Common myeloid progenitor, CD34-positive (primary cell): ENCODE measurements around the gene C10orf67.
A peak's percentile ranks its signal among the peaks of the same experiment; 100 is the strongest.

Experiments used
- CTCF ChIA-PET: fragments of 350-600 bp; sonication (Branson Sonifier 250); formaldehyde crosslinking; loops from one replicate; lab custom pipeline; 2021; ENCODE audit warnings: antibody characterized with exemption; lab: Charles Lee
- POLR2A ChIA-PET: fragments of 350-600 bp; sonication (Branson Sonifier 250); formaldehyde crosslinking; loops from one replicate; lab custom pipeline; 2021; ENCODE audit warnings: antibody characterized with exemption; lab: Charles Lee
- DNase-seq, 3 donors: peaks; one replicate each; pipeline versions ENCODE4 v3.0.0 to v3.0.0-alpha.2; 2013
- H3K27ac ChIP-seq, 2 experiments: 1 replicate in 1 of 2; 2 replicates in 1 of 2; pipeline ENCODE4 v1.7.0; 2013; ENCODE audit warnings: inconsistent platforms in 2 of 2, low read length in 2 of 2, mild to moderate bottlenecking in 2 of 2, low read depth in 1 of 2, moderate library complexity in 1 of 2; ENCODE audit not compliant: severe bottlenecking in 2 of 2, insufficient read depth in 1 of 2, poor library complexity in 1 of 2
- H3K27me3 ChIP-seq, 5 experiments: replicated peaks in 2 of 5; 1 replicate in 3 of 5; 2 replicates in 2 of 5; pipeline versions ENCODE4 v1.6.1 to v1.7.0; 2013; ENCODE audit warnings: low read length in 4 of 5, mild to moderate bottlenecking in 2 of 5, moderate library complexity in 2 of 5, inconsistent platforms in 1 of 5; ENCODE audit not compliant: insufficient read depth in 5 of 5, control insufficient read depth in 4 of 5
- H3K36me3 ChIP-seq, 4 experiments: 1 replicate in 2 of 4; 2 replicates in 2 of 4; pipeline versions ENCODE4 v1.6.1 to v1.7.0; 2013; ENCODE audit warnings: low read length in 3 of 4, control low read depth in 1 of 4, mild to moderate bottlenecking in 1 of 4; ENCODE audit not compliant: control insufficient read depth in 4 of 4, insufficient read depth in 4 of 4
- H3K4me1 ChIP-seq, 4 experiments: 1 replicate in 3 of 4; 2 replicates in 1 of 4; pipeline versions ENCODE4 v1.6.1 to v1.7.1; 2013; ENCODE audit warnings: low read length in 3 of 4, mild to moderate bottlenecking in 3 of 4, control low read depth in 1 of 4, inconsistent platforms in 1 of 4, moderate library complexity in 1 of 4; ENCODE audit not compliant: control insufficient read depth in 4 of 4, insufficient read depth in 4 of 4; ENCODE audit errors: control extremely low read depth in 1 of 4
- H3K4me3 ChIP-seq, 7 experiments: 1 replicate in 4 of 7; 2 replicates in 3 of 7; pipeline versions ENCODE4 v1.5.1 to v1.7.0; 2013; ENCODE audit warnings: mild to moderate bottlenecking in 7 of 7, low read length in 6 of 7, moderate library complexity in 6 of 7, inconsistent platforms in 2 of 7, low read depth in 2 of 7, control low read depth in 1 of 7; ENCODE audit not compliant: insufficient read depth in 4 of 7, control insufficient read depth in 1 of 7; ENCODE audit errors: extremely low read depth in 1 of 7
- H3K9me3 ChIP-seq, 5 experiments: 1 replicate in 4 of 5; 2 replicates in 1 of 5; pipeline versions ENCODE4 v1.6.1 to v1.7.1; 2013; ENCODE audit warnings: low read length in 4 of 5, mild to moderate bottlenecking in 2 of 5, inconsistent platforms in 1 of 5, low read depth in 1 of 5, moderate library complexity in 1 of 5; ENCODE audit not compliant: control insufficient read depth in 4 of 5, insufficient read depth in 2 of 5; ENCODE audit errors: control extremely low read depth in 1 of 5
- WGBS: methylation state at CpG from one replicate; pipeline ENCODE4 v1.1.5; 2013; ENCODE audit not compliant: insufficient coverage; 5-methylcytosine and 5-hydroxymethylcytosine counted together

The C10orf67 gene

GRCh38 chr10:23191764-23192711 is 152.6 kb downstream of the C10orf67 start, which contains the start of gene PTF1A:
Gene PTF1A, plus strand, starts transcription at chr10:23192312. Its CDS starts 219 bp downstream, at chr10:23192531.
- Histone ChIP-seq H3K36me3 (no peaks in the 10 kb centered on the region), H3K4me1 (peaks cover 0 to 25% (median 13%) of the 10 kb centered on the region in 4 experiments), H3K27ac (no peak within 1 kb of the TSS), H3K4me3 (peak within 1 kb of the TSS in 4 of 7 experiments; percentile 23 to 36 (median 28)), H3K27me3 (peaks cover 17 to 98% (median 53%) of the 10 kb centered on the region in 5 experiments), H3K9me3 (no peaks in the 10 kb centered on the region)
- peak in 1 of 3 donors; percentile 13 for DNase-seq
- WGBS: 2% methylated on average over 78 of the region's 107 CpGs
- CTCF ChIA-PET: interaction anchor here (1.7 kb wide), 1 partner anchor 34 kb away, joined by 4 read pairs; no protein-coding TSS in a partner anchor
- POLR2A ChIA-PET: no interaction called here

- no peak overlapping the region for H3K4me3 ChIP-seq
- DNase-seq: peak in 1 of 3 donors; percentile 13
- H3K27ac ChIP-seq: no peak overlapping the region
- CTCF ChIA-PET: interaction anchor here (1.7 kb wide), 1 partner anchor 33 kb away, joined by 4 read pairs; no protein-coding TSS in a partner anchor
- H3K36me3 ChIP-seq: no peaks in the 10 kb centered on the region
- WGBS: 2% methylated on average over 34 of the region's 36 CpGs
- POLR2A ChIA-PET: no interaction called here
- H3K4me1 ChIP-seq: peaks cover 0 to 25% (median 13%) of the 10 kb centered on the region in 4 experiments
- peaks cover 25 to 98% (median 52%) of the 10 kb centered on the region in 5 experiments for H3K27me3 ChIP-seq
- H3K9me3 ChIP-seq: no peaks in the 10 kb centered on the region
Observed at GRCh38 chr10:23190872-23191763, 153.5 kb downstream of the C10orf67 start.

DNA sequence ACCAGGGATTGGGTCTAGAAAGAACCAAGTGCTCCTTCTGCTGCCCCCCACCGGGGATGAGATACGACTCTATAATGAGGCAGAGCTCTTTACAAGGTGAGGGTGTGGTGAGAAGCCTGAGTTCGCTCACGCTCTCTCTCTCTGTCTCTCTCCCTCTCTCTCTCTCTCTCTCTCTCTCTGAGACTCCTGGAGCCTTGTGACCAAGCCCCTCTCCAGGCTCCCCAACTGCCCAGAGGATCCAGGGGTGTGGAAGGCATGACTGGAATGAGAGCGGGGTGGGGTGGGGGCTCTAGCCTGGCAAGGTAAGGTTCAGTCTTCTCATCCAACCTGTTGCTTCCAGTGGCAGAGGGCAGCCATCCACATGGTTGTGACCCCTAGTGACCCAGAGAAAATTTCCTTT is 155.6 kb downstream of the C10orf67 start:
- CTCF ChIA-PET: interaction anchor here (2.4 kb wide), 1 partner anchor 31 kb away, joined by 9 read pairs; no protein-coding TSS in a partner anchor
- H3K27me3 ChIP-seq: peaks cover 22 to 91% (median 32%) of the 10 kb centered on the region in 5 experiments
- no peaks in the 10 kb centered on the region for H3K36me3 ChIP-seq
- H3K9me3 ChIP-seq: no peaks in the 10 kb centered on the region
- POLR2A ChIA-PET: no interaction called here
- H3K4me1 ChIP-seq: peaks cover 0 to 20% (median 10%) of the 10 kb centered on the region in 4 experiments
- no peak overlapping the region for H3K4me3 ChIP-seq
- H3K27ac ChIP-seq: no peak overlapping the region
- WGBS: 40% methylated on average over 1 of the region's 5 CpGs
- no peak for DNase-seq

GRCh38 chr10:23187155-23187554 is 157.4 kb downstream of the C10orf67 start:
- no peaks in the 10 kb centered on the region for H3K9me3 ChIP-seq
- peaks cover 20 to 88% (median 30%) of the 10 kb centered on the region in 5 experiments for H3K27me3 ChIP-seq
- no CpG with 5 or more reads among the region's 1 CpG for WGBS
- H3K36me3 ChIP-seq: no peaks in the 10 kb centered on the region
- ChIA-PET POLR2A (no interaction called here), CTCF (interaction anchor here (2.4 kb wide), 1 partner anchor 29 kb away, joined by 9 read pairs; no protein-coding TSS in a partner anchor)
- H3K27ac ChIP-seq: no peak overlapping the region
- H3K4me3 ChIP-seq: no peak overlapping the region
- no peak for DNase-seq
- peaks cover 0 to 8% (median 3%) of the 10 kb centered on the region in 4 experiments for H3K4me1 ChIP-seq

GRCh38 chr10:23186697-23187096 is 157.9 kb downstream of the C10orf67 start:
- CTCF ChIA-PET: interaction anchor here (2.4 kb wide), 1 partner anchor 29 kb away, joined by 9 read pairs; no protein-coding TSS in a partner anchor
- H3K4me1 ChIP-seq: peaks cover 0 to 4% (median under 1%) of the 10 kb centered on the region in 4 experiments
- H3K36me3 ChIP-seq: no peaks in the 10 kb centered on the region
- 38% methylated on average over 5 of the region's 5 CpGs for WGBS
- H3K4me3 ChIP-seq: no peak overlapping the region
- H3K27ac ChIP-seq: no peak overlapping the region
- DNase-seq: no peak
- H3K27me3 ChIP-seq: peaks cover 22 to 87% (median 30%) of the 10 kb centered on the region in 5 experiments
- POLR2A ChIA-PET: interaction anchor here (0.6 kb wide), 1 partner anchor 1734 kb away, joined by 3 read pairs; no protein-coding TSS in a partner anchor
- no peaks in the 10 kb centered on the region for H3K9me3 ChIP-seq

DNA sequence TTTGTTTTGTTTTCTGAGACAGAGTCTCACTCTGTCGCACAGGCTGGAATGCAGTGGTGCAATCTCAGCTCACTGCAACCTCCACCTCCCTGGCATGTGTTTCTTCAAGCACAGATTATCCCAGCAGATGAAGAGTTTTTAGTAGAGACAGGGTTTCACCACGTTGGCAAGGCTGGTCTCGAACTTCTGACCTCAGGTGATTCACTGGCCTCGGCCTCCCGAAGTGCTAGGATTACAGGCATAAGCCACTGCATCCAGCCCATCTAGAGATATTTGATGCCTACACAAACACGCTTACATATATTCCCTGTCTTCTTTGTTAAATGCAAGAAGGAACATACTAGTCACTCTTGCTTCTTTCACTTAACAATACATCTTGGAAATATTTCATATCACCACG is 158.4 kb downstream of the C10orf67 start:
- CTCF ChIA-PET: interaction anchor here (1.3 kb wide), 1 partner anchor 29 kb away, joined by 3 read pairs; no protein-coding TSS in a partner anchor

More for the DNA sequence above, 158.4 kb downstream of the C10orf67 start:
- no peaks in the 10 kb centered on the region for H3K36me3 ChIP-seq
- no peak for DNase-seq
- no peak overlapping the region for H3K27ac ChIP-seq
- POLR2A ChIA-PET: no interaction called here
- H3K9me3 ChIP-seq: no peaks in the 10 kb centered on the region
- no peak overlapping the region for H3K4me3 ChIP-seq
- peaks cover 0 to 1% (median 0%) of the 10 kb centered on the region in 4 experiments for H3K4me1 ChIP-seq
- 68% methylated on average over 5 of the region's 7 CpGs for WGBS
- peaks cover 20 to 86% (median 32%) of the 10 kb centered on the region in 5 experiments for H3K27me3 ChIP-seq
